Right ventricle myocardium inferior (tissue), 1 donor: ENCODE data around the gene SLC29A2. TPM values are rescaled to one million over a fixed set of nuclear protein-coding genes. Genes with fewer than 3 reads are reported as not detected.

Source experiments
- ATAC-seq: fragments of 200-7000 bp; cut with Tn5 transposase; one replicate; pipeline ENCODE4 v1.9.1; 2020; ENCODE audit warnings: mild to moderate bottlenecking, moderate library complexity
- DNase-seq: peaks from one replicate; pipeline ENCODE4 v3.0.0; 2021; ENCODE audit errors: missing footprints
- intact Hi-C: fragments of 100-400 bp; cut with DNase I; formaldehyde crosslinking; loops from one replicate; pipeline ENCODE4 v1.11.0; 2022
- long read RNA-seq: library from polyadenylated mRNA; unstranded; transcript quantifications from one replicate; pipeline ENCODE4 v2.0.0, GENCODE V29; 2021
- total RNA-seq: library from RNA; stranded (reverse); fragmentation: NEBNext Ultra II Directional; extraction: Animal tissue kit (Norgen Biotek cat#: 25700); gene quantifications from one replicate; pipeline ENCODE4 v1.2.1, GENCODE V29; 2021
- donor health status: DM: no; HTN: yes; CAD: no; lungs with severe emphysema.

The SLC29A2 gene, protein sequence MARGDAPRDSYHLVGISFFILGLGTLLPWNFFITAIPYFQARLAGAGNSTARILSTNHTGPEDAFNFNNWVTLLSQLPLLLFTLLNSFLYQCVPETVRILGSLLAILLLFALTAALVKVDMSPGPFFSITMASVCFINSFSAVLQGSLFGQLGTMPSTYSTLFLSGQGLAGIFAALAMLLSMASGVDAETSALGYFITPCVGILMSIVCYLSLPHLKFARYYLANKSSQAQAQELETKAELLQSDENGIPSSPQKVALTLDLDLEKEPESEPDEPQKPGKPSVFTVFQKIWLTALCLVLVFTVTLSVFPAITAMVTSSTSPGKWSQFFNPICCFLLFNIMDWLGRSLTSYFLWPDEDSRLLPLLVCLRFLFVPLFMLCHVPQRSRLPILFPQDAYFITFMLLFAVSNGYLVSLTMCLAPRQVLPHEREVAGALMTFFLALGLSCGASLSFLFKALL
- total RNA-seq: 16.8 TPM
- long read RNA-seq, partial matches to known transcripts: 9 of 22 reads
- long read RNA-seq, other reads (novel, unspliced or antisense): 8 of 22 reads

DNA sequence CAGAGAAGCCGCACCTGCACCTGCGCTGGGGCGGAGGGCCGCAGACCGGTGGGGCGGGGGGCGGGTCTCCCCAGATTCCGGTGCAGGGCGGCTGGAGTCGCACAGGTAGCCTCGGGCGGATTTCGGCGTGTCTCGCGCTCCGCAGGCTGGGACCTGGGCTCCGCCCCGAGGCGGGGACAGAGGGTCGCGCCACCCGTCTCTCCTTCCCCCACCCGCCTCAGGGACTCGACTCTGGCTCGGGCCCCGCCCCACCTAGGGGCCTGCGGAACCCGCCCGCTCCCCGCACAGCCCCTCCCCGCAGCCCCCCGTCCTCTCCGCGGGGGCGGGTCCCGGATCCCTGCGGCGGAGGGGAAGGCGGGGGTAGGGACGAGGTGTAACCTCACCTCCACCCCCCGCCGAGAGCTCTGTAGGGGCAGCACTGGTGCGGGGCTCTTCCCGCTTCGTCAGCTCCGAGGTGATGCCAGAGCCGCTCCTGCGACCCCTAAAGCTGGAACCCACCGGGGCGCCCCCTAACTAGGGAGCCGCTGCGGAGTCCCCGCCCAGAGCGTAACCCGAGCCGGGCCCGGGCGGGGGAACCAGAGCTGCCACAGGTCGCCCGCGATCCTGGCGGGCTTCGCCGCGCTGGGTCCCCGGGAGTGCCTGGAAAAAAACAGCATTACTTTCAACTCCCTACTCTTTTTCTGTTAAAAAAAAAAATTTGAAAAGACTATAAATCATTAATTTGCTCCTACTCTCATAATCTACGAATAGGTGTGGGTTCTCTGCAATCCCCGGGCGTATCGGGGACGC, at the start of gene SLC29A2:
Gene SLC29A2, minus strand, starts transcription at position 134 of the 789 bp plus-strand sequence. CDS start 169 bp downstream, outside the sequence.
- ATAC-seq (peak; percentile 82), DNase-seq (peak; percentile 76)
- intact Hi-C loops: loop anchor here (2.0 kb wide), 1 partner anchor 23 kb away; no protein-coding TSS in a partner anchor

DNA sequence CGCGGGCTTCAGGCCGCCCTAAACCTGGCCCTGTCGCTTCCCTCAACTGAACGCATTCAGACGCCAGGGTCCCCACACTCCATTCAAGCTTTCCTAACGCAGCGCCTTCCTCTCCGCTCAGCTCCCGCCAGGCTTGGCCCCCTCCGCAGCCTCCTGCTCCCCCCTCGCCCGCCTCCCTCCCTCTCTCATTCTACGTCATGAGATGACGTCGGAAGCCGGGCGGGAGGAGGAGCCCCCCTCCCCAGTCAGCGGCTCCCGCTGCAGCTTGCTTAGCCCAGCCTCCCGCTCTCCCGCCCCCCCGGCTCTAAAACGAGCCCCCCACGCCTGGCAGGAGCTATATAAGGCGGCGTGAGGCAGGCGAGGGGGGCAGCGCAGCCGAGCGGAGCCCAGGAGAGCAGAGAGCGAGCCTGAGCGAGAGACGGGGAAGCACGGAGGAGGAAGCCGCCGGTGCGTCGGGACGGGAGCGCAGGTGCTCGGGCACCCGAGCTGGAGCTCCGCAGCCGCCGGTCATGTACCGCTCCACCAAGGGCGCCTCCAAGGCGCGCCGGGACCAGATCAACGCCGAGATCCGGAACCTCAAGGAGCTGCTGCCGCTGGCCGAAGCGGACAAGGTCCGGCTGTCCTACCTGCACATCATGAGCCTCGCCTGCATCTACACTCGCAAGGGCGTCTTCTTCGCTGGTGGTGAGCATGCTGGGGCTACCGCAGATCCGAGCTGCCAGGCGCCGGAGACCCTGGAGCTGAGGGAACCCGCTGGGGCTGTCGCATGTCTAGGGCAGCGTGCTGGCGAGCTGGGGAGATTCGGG, 49.3 kb upstream of the SLC29A2 start, which contains the start of gene NPAS4:
Gene NPAS4, plus strand, starts transcription at position 365 of the 806 bp plus-strand sequence. Its CDS starts 145 bp downstream, at position 510.
- DNase-seq (no peak), ATAC-seq (no peak)
- intact Hi-C loops: no loop called here

DNA sequence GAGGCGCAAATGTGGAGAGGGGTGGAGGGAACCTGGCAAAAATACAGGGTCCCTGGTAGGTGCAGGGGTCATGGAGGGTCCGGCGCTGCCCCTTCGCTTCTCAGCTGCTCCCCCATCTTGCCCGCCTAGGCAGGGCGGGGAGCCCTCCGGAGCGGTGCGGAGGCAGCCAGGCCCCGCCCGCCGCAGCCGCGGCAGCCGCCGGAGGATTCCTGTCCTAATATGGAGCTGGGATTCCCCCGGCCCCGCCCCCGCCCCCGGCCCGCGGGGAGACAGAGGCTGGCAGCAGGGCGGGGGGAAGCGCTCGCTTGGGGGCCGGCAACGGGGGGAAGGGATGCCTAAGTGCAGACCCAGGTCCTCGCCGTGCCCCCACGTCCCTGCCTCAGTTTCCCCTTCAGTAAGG, 48.3 kb upstream of the SLC29A2 start:
- intact Hi-C loops: no loop called here
- no peak for DNase-seq
- no peak for ATAC-seq

DNA sequence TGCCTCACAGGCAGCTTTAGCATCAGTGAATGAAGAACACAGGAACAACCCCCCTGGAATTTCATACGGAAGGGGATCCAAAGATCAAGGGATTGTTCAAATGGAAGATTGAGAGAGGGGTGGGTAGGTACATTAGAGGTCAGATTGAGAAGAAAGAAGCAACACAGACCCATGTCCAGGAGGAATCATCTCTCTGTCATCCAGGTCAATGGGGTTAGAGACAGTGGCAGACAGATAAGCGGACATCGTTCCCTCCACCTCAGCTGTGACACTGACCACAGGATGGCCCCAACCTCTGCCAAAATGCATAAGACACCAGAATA, 47.4 kb upstream of the SLC29A2 start:
- ATAC-seq: no peak
- intact Hi-C loops: no loop called here
- DNase-seq: no peak

DNA sequence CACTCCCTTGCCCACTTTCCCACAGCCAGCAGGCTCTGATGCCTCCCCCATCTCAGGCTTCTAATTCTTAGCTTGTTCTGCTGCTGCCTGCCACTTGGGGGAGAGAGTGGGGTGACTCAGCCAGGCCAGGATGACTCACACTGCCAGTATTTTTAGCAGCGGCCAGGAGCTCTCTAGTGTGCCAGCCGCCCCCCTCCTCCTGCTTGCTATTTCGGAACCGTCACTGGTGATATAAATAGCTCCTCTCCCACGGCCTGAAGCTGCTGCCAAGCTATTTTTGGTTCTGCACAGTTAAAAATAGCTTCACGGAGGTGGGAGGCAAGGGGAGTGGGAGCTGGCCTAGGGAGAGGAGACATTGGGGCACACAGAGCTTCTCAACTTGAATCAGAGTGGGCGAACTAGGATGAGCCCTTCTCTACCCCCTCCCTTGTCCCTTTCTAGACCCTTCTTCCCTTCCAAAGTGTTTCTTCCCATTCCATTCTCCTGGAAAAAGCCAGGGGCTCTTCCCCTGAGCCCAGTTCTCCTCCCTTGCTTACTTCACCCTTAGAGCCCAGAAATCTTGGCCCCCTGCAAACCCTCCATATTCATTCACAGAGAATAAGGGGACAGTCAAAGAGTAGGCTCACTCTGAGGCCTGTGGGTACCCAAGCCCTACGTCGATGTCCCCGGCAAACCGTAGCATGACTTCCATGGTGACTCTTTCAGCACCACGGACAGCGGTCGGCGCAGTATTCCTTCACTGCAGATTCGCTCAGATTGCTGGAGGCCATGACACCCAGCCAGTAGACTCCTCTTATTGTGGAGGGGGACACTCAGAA, 46.8 kb upstream of the SLC29A2 start:
- DNase-seq (peak; percentile 76), ATAC-seq (peak; percentile 91)
- intact Hi-C loops: no loop called here

DNA sequence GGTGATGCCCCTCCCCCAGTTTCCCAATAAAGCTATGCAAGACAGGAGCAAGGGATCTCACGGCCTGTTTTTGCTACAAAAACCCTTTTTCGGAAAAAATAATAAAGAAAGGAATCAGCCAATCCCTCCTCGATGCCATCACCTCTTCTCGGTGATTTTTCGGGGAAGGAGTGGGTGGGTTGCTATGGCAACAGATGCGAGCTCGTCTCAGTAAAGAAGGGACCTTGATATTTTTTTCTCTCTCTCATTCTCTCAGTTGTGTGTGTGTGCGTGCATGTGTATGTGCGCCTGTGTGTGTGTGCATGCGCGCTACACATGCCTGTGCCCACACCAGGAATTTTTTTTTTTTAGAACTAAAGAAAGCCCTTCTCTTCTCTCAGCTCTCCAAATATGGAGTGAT, 45.4 kb upstream of the SLC29A2 start:
- ATAC-seq: no peak
- DNase-seq: no peak
- intact Hi-C loops: no loop called here

DNA sequence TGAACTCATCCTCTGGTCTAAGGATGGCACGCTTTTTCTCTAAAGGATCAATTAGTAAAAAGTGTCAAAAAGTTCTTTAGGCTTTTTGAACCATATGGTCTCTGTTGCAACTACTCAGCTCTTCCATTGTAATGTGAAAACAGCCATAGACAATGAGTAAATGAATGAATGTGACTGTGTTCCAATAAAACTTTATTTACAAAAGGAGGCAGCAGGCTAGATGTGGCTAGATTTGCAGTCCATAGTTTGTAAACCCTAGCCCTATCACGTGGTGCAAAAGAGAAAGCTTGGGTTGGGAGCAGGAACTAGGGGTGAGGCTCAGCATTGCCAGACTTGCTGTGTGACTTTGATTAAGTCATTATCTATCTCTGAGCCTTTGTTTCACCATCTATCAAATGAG, 43.9 kb upstream of the SLC29A2 start:
- ATAC-seq (no peak), DNase-seq (no peak)
- intact Hi-C loops: no loop called here

DNA sequence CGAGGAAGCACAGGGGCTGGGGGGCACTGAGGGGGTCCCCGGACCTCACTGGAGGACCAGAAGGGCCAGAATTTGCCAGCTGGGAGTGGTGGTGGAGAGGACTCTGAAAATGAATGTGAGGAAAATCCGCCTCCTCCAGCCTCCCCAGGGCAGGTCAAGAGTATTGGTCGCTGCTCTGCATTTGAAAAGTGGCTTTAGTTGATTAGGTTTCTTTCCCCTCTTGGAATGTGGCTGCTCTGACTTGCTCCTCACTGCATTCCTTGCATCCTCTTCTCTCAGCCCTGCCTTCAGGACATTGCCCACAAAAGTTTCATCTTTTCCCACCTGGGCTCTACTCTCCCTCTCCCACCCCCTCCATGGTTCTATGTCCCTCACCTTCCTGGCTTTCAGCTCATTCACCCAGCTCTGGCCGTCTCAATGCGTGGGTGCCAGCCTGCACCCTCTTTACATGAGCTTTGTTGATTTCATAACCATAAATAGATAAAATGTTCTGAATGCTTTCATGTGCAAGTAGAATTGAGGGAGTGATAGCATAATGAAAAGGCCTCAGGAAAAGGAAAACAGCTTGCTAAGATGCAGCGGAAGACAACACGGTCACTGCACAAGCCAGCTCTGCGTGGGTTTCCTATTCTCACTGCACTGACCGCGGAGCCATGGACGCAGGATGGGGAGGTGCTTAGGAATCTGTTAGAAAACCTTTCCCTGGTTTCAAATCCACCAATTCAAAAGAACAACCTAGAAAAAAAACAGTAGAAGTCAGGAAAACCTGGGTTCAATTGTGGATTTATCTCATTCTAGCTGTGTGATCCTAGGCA, 42.8 kb upstream of the SLC29A2 start:
- no peak for ATAC-seq
- intact Hi-C loops: no loop called here
- DNase-seq: no peak

DNA sequence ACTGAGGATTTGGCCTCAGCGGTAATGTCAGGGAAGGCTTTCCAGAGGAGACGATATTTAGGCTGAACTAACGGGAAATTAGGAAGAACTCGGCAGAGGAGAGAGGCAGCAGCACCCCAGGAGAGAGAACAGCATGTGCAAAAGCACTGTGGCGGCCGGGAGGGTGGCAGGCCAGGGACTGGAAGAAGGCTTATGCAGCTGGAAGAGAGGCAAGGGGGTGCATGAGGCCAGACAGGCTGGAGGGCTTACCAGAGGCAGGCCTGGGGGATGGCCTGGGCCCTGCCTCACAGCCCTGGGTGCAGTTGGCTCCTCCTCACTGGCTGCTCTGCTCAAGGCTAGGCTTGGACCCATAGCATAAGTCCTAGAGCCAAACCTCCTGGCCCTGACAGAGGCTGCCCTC, 41.6 kb upstream of the SLC29A2 start:
- ATAC-seq (no peak), DNase-seq (no peak)
- intact Hi-C loops: no loop called here

DNA sequence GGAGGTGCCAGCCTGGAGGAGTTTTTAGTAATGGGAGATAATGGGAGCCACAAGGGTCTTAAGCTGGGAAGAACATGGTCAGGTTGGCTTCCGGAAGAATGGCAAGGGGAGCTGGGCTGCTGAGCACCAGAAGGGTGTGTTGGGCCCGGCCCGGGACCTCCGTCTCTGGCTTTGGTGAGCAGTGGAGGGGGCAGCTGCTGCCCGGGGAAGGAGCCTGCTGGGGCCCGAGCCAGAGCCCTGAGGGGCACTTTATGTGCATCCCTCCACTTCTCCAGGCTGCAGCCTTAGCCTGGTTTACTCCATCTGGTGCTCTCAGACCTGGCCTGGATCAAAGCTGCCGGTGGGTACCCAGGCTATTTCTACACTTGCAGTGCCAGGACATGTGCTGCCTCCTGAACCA, 40.5 kb upstream of the SLC29A2 start:
- intact Hi-C loops: no loop called here
- ATAC-seq (no peak), DNase-seq (no peak)

DNA sequence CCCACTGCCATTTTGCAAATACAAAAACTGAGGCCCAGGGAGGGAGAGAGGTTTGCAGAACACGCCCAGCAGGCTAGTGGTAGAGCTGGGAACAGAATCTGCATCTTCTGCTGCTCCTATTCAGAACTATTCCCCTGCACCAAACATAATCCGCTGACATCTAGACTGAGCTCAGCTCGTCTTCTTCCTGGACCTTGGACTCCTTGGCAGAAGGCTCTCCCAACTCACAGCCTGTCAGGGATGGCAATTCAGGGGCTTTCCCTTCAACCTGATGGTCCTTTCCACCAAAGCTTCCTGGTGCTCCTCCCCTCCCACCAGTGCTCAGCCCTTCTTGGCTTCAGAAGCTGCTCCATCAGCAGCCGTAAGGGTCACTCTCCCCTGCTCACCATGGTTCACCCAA, 39.8 kb upstream of the SLC29A2 start:
- DNase-seq (no peak), ATAC-seq (no peak)
- intact Hi-C loops: no loop called here

DNA sequence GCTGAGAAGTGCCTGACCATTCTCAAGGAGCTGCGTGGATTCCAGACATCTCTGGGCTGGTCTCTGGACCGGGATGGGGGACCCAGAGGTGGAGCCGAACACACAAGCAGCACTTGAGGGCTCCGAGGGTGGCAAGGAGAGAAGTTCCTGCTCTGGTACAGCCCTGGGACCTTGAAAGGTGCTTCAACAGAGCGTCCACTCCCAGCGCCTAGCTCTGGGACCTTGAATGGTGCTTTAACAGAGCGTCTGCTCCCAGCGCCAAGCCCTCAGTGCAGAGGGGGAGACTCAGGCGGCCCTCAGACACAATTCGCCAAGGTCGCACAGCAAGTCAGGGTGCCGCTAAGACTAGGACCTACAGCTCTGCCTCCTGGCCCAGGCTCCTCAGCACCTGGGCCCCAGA, 38.6 kb upstream of the SLC29A2 start:
- ATAC-seq (no peak), DNase-seq (no peak)
- intact Hi-C loops: no loop called here

DNA sequence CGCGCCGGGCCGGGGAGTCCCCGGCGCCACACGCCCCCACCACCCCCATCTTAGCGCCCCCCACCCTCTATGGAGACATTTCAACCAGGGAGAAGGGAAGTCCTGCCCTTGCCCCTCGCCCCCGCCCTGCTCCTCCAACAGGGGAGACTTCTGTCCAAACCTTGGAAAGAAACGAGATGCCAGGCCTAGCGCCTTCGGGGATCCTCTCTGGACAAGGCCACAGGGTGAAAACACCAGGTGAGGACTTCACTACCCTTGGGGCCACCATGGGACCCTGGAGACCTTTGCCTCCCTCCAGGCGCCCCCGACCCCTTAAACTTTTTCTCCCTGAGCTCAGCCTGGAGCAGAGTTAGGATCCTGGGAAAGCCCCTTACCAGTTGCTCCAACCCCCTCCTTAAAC, 37.7 kb upstream of the SLC29A2 start:
- ATAC-seq: no peak
- intact Hi-C loops: loop anchor here (5.0 kb wide), 1 partner anchor 423 kb away; no protein-coding TSS in a partner anchor

DNA sequence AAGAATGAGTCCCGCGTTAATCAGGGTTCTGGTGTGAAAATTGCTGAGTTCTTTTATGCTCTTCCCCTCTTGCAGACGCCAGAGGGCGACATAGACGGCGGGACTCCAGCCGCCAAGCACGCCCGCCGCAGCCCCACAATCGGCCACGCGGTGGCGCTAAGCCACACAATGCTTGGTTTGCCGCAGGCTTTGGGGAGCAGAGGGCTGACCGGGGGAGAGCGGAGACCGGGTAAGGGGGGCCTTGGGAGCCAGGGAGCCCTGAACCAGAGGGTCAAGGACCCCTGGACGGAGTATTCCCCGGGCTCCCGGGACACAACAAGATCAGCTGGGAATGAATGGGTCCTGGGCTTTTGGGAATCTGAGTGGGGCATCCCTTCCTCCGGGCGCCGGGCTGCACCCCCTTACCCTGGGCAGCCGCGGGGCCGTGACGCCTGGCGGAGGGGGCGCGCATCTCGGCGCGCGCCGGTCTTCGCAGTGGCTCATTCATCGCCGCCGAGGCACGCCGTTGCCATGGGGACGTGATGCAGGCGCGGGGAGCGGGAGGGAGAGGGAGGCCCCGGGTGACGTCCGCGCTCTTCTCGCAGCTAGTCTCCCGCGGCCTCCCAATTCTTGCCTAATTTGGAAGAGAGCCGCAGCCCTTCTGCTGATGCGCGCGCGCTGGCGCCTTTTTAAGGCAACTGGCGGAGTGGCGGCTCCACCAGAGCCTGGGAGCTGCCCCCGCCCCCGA, 37.1 kb upstream of the SLC29A2 start:
- peak; percentile 92 for ATAC-seq
- peak; percentile 94 for DNase-seq
- intact Hi-C loops: loop anchor here (1.0 to 5.0 kb wide), 3 partner anchors 22 to 424 kb away; no protein-coding TSS in a partner anchor

More for the DNA sequence above, 37.7 kb upstream of the SLC29A2 start:
- no peak for DNase-seq

DNA sequence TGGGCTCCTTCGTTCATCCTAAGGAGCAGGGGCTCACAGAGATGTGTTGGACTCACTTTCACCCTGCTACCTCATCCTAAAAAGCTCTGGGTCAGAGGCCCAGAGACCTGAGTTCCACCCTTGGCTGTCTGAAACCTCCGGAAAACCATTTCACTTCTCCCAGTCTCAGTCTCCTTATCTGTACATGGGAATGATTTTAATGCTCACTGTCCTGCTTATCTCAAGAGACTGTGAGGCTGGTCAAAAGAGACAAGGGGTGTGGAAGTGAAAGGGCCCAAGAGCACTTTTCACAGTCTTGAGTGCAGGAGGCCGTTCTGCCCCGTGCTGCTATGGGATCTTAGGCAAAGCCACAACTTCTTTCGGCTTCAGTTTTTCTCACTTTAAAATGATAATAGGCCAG, 36.1 kb upstream of the SLC29A2 start:
- no peak for ATAC-seq
- intact Hi-C loops: loop anchor here (1.0 to 5.0 kb wide), 3 partner anchors 23 to 425 kb away; no protein-coding TSS in a partner anchor

DNA sequence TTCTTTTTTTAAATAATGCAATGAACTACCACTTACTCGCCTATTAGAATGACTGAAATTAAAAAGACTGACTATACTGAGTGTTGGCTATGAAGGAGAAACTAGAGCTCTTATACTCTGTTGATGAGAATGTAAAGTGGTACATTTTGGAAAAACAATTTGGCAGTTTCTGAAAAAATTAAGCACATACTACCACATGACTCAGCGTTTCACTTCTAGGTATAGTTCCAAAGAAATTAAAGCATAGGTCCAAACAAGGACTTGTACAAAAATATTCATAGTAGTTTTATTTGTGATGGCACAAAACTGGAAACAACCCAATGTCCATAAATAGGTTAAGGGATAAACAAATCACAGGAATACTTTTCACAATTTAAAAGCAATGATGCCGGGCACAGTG, 22.4 kb upstream of the SLC29A2 start:
- intact Hi-C loops: no loop called here
- DNase-seq (no peak), ATAC-seq (no peak)

More for the DNA sequence above, 36.1 kb upstream of the SLC29A2 start:
- DNase-seq: no peak

DNA sequence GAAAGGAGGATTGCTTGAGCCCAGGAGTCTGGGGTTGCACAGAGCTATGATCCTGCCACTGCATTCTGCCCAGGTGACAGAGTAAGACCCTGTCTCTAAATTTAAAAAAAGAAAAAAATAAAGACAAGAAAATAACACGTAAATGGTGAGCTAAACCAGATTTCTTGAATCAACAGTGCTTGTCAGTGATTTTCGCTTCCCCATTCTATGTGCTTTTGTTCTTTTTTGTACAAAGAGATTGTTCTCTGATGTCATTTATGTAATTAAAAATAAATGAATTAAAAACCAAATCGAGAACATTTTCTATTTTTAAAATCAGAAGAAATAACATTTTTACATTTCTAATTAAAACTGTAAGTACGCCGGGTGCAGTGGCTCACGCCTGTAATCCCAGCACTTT, 19.8 kb upstream of the SLC29A2 start:
- DNase-seq: no peak
- intact Hi-C loops: no loop called here
- no peak for ATAC-seq
